H1 (cell line): ENCODE measurements around the gene FDPS. TPM values are rescaled to one million over a fixed set of nuclear protein-coding genes. Genes with fewer than 3 reads are reported as not detected.

Source experiments
- ASH2L ChIP-seq: fragments of 200-600, 300-600 bp; sonication (generic); IDR thresholded peaks from one replicate; pipeline ENCODE4 v1.7.1; 2017; ENCODE audit warnings: low read length
- ATF3 ChIP-seq: IDR thresholded peaks from 2 replicates; pipeline ENCODE4 v1.6.1; 2011; ENCODE audit warnings: low read depth, mild to moderate bottlenecking, low read length; ENCODE audit not compliant: insufficient read depth
- BCL11A ChIP-seq, 2 experiments: IDR thresholded peaks; one replicate each; pipeline ENCODE4 v1.6.1; 2011; ENCODE audit warnings: low read depth in 2 of 2, low read length in 2 of 2, mild to moderate bottlenecking in 2 of 2
- CBX5 ChIP-seq: fragments of 300-800, 300-1000 bp; sonication (generic); IDR thresholded peaks from 2 replicates; pipeline ENCODE4 v1.7.1; 2016; ENCODE audit warnings: antibody characterized with exemption, low read length, low read depth
- CEBPB ChIP-seq: IDR thresholded peaks from 2 replicates; pipeline ENCODE4 v1.6.1; 2012; ENCODE audit warnings: low read depth, low read length
- CTCF ChIP-seq, 3 experiments: IDR thresholded peaks; 1 replicate in 2 of 3; 2 replicates in 1 of 3; pipeline versions ENCODE4 v1.5.1 to v1.6.1; 2011; ENCODE audit warnings: low read length in 3 of 3, mild to moderate bottlenecking in 3 of 3, inconsistent platforms in 2 of 3, low read depth in 1 of 3, moderate library complexity in 1 of 3; ENCODE audit not compliant: insufficient read depth in 1 of 3; ENCODE audit errors: control extremely low read depth in 1 of 3
- EZH2 ChIP-seq: fragments of 200-600 bp; sonication (generic); IDR thresholded peaks from 2 replicates; pipeline ENCODE4 v1.7.1; 2012; ENCODE audit warnings: low read depth, mild to moderate bottlenecking, moderate library complexity, low read length, inconsistent platforms; ENCODE audit not compliant: severe bottlenecking
- FOSL1 ChIP-seq: IDR thresholded peaks from 2 replicates; pipeline ENCODE4 v1.6.1; 2011; ENCODE audit warnings: mild to moderate bottlenecking, low read depth, low read length, moderate library complexity; ENCODE audit not compliant: insufficient read depth
- MAX ChIP-seq: IDR thresholded peaks from 2 replicates; pipeline ENCODE4 v1.6.1; 2012; ENCODE audit warnings: inconsistent platforms
- POU5F1 ChIP-seq: IDR thresholded peaks from 2 replicates; pipeline ENCODE4 v1.6.1; 2011; ENCODE audit warnings: low read depth, mild to moderate bottlenecking, low read length, moderate library complexity
- RBBP5 ChIP-seq: IDR thresholded peaks from 2 replicates; pipeline ENCODE4 v1.7.1; 2012; ENCODE audit warnings: low read depth, mild to moderate bottlenecking, inconsistent platforms, low read length, moderate library complexity, borderline replicate concordance
- RXRA ChIP-seq: IDR thresholded peaks from 2 replicates; pipeline ENCODE4 v1.6.1; 2011; ENCODE audit warnings: low read depth, mild to moderate bottlenecking, low read length, moderate library complexity; ENCODE audit not compliant: insufficient read depth
- SAP30 ChIP-seq: fragments of 300-600 bp; sonication (generic); IDR thresholded peaks from 2 replicates; pipeline ENCODE4 v1.7.1; 2012; ENCODE audit warnings: low read length, moderate library complexity, mild to moderate bottlenecking, inconsistent platforms; ENCODE audit not compliant: insufficient read depth, insufficient replicate concordance
- SIN3A ChIP-seq, 2 experiments: IDR thresholded peaks in 1 of 2; conservative IDR thresholded peaks in 1 of 2; 2 replicates each; pipeline ENCODE4 v1.6.1; 2011 to 2012; ENCODE audit warnings: low read length in 2 of 2, improper control_type of control experiment in 1 of 2, low read depth in 1 of 2, mild to moderate bottlenecking in 1 of 2
- SIRT6 ChIP-seq: IDR thresholded peaks from one replicate; pipeline ENCODE4 v1.7.1; 2012; ENCODE audit warnings: low read length, inconsistent platforms
- SP4 ChIP-seq: IDR thresholded peaks from 2 replicates; pipeline ENCODE4 v1.6.1; 2012; ENCODE audit warnings: low read length, inconsistent platforms
- TAF1 ChIP-seq: IDR thresholded peaks from 2 replicates; pipeline ENCODE4 v1.6.1; 2011; ENCODE audit warnings: mild to moderate bottlenecking, low read depth, low read length
- TAF7 ChIP-seq: optimal IDR thresholded peaks from 2 replicates; pipeline ENCODE3; 2011; ENCODE audit warnings: low read depth, mild to moderate bottlenecking, inconsistent platforms, low read length, moderate library complexity, borderline replicate concordance
- TEAD4 ChIP-seq: IDR thresholded peaks from 2 replicates; pipeline ENCODE4 v1.6.1; 2012; ENCODE audit warnings: low read depth, low read length, inconsistent platforms, mixed read lengths
- ZNF274 ChIP-seq: IDR thresholded peaks from 2 replicates; pipeline ENCODE4 v1.7.0; 2012; ENCODE audit warnings: low read length, borderline replicate concordance; ENCODE audit errors: extremely low read depth
- polyA plus RNA-seq, 7 experiments: library from polyadenylated mRNA; depleted of rRNA in 3 of 7; stranded (reverse) in 5 of 7; unstranded in 2 of 7; fragments of >200 nt in 5 of 7; fragments of 200-250 nt in 2 of 7; gene quantifications; 1 replicate in 5 of 7; 2 replicates in 1 of 7; 4 replicates in 1 of 7; pipeline versions ENCODE4 v1.2.1 to v1.2.3, GENCODE V29; 2011 to 2013; ENCODE audit warnings: missing spikeins in 2 of 7, mixed read lengths in 2 of 7
- total RNA-seq: library from RNA; stranded (reverse); fragmentation: NEBNext Ultra II Directional; extraction: Animal tissue kit (Norgen Biotek cat#: 25700); gene quantifications from 2 replicates; pipeline ENCODE4 v1.2.1, GENCODE V29; 2021

Gene FDPS
- total and polyA plus RNA-seq, 2 of the 8 experiments (the other 6 are each of a cell fraction or from before 2014, with no cell fraction given): 267 to 368 TPM

- TF ChIP-seq BCL11A (IDR thresholded peaks at IDR 0.05; ENCODE audit: low read depth in 2 of 2, low read length in 2 of 2) (no peak), RXRA (no peak), CBX5 (no peak), SIN3A (conservative IDR thresholded peaks at IDR 0.05 in 1 of 2, IDR thresholded peaks at IDR 0.05 in 1 of 2; ENCODE audit: low read depth in 1 of 2, low read length in 2 of 2) (peak in 1 of 2 experiments; percentile 80; a peak in 2 of 4 replicates), POU5F1 (no peak), CTCF (IDR thresholded peaks at IDR 0.05; ENCODE audit: control extremely low read depth in 1 of 3, insufficient read depth in 1 of 3, low read depth in 1 of 3, low read length in 3 of 3) (no peak), ATF3 (peak; percentile 88), ZNF274 (no peak), SIRT6 (no peak), SP4 (0 out of 2 replicates have a peak, but pooled peaks have one; percentile 4), TAF1 (peak; percentile 56), TAF7 (peak; percentile 39), TEAD4 (no peak), ASH2L (peak; percentile 76), FOSL1 (no peak), SAP30 (no peak), MAX (peak; percentile 78), RBBP5 (peak; percentile 64; the same call in 1 of the 2 replicates), EZH2 (no peak), CEBPB (no peak)
Observed at GRCh38 chr1:155324037-155324716, 15.5 kb downstream of the FDPS start (continued).
